ENCODE results near the gene POLR1C. TPM values are rescaled to one million over a fixed set of nuclear protein-coding genes. Genes with fewer than 3 reads are reported as not detected.
A peak's percentile ranks its signal among the peaks of the same experiment; 100 is the strongest.

Gene POLR1C
- total and polyA plus RNA-seq, 4 donors: 29.0 to 50.7 (median 40.5) TPM

DNA sequence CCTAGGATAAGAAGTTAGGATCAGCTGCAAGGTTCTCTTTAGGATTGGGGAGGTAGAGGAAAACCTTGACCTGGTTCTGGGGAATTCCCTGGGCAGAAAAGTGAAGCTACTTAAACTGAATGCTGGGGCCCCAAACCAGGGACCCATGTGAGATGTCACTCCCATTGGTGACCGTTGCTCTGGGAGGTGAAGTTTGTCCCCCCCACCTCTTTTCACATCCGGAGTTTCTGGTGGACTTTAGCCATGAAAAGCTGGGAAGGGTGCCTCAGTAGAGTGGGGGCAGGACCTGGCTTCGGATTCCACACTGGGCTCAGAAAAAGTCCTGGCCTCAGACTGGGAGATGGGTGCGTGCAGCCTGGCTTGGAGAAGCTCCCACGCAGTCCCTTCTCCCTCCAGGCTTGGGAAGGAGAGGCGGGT is 26.4 kb upstream of the POLR1C start:
- H3K9ac ChIP-seq (ENCODE audit: insufficient read depth in 1 of 2, low read length in 2 of 2): no peak overlapping the region
- no peak overlapping the region for H3K4me3 ChIP-seq
- DNase-seq (no peak), ATAC-seq (ENCODE audit: insufficient read depth, low FRiP score) (no peak)
- 89 to 97% methylated on average over 6 of the region's 6 CpGs for WGBS, 2 donors
- H3K27me3 ChIP-seq (ENCODE audit: control insufficient read depth in 3 of 3, insufficient read depth in 3 of 3, low read length in 2 of 3): no peaks in the 10 kb centered on the region
- TF ChIP-seq, protein P1, sequence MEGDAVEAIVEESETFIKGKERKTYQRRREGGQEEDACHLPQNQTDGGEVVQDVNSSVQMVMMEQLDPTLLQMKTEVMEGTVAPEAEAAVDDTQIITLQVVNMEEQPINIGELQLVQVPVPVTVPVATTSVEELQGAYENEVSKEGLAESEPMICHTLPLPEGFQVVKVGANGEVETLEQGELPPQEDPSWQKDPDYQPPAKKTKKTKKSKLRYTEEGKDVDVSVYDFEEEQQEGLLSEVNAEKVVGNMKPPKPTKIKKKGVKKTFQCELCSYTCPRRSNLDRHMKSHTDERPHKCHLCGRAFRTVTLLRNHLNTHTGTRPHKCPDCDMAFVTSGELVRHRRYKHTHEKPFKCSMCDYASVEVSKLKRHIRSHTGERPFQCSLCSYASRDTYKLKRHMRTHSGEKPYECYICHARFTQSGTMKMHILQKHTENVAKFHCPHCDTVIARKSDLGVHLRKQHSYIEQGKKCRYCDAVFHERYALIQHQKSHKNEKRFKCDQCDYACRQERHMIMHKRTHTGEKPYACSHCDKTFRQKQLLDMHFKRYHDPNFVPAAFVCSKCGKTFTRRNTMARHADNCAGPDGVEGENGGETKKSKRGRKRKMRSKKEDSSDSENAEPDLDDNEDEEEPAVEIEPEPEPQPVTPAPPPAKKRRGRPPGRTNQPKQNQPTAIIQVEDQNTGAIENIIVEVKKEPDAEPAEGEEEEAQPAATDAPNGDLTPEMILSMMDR (IDR thresholded peaks at IDR 0.05; ENCODE audit: control extremely low read depth, extremely low read depth): no peak
- H3K36me3 ChIP-seq (ENCODE audit: control insufficient read depth in 4 of 4, insufficient read depth in 4 of 4, low read length in 4 of 4): peaks cover 0 to 6% (median 0%) of the 10 kb centered on the region in 4 donors
- H3K9me3 ChIP-seq (ENCODE audit: control insufficient read depth in 4 of 4, insufficient read depth in 3 of 4, low read length in 3 of 4): no peaks in the 10 kb centered on the region
- no peak overlapping the region for H3K27ac ChIP-seq (ENCODE audit: low read depth in 1 of 2, low read length in 1 of 2)
- peaks cover 5 to 22% (median 12%) of the 10 kb centered on the region in 5 donors for H3K4me1 ChIP-seq (ENCODE audit: control insufficient read depth in 5 of 5, insufficient read depth in 5 of 5, low read length in 5 of 5)

DNA sequence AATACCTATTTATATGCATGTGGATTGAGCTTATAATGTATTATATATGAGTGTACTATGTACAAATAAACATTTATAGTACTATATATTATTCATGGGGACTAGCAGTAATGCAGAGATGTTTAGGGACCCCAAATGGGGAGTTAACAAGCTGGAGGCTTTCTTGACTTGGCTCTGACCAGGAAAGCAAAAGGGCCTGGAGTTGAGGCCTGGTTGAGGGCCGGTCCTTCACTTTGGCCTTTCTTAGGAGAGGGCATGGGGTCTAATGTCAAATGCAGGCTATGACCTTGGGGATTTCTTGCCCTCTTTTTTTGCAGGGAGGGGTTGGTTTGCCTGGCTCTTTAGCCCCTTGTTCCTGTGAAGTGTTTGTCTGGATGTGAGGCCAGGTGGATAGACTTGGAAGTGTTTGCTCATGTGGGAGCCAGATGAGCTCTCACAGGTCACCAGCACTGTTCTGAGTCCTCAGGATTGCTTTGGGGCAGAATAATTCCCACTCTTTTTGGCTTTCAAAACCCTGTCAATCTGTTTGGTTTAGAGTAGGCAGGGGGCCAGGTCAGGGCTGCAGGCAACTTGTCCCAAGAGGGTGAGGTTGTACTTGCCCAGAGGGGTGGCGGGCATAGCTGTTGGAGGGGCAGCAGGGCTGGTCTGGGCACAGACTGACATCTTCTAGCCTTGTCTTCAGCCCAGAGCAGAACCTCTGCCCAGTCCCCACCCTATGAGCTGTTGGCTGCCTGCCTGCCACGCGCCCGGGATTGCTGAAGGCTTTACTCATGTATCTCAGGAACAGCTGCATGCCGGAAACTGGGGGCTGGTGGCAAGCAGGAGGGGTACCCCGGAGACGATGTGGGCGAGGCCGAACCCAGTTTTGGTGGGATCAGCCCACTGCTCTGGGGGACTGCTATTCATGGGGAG is 24.9 kb upstream of the POLR1C start:
- peak; percentile 48 to 67 (median 62) for DNase-seq
- TF ChIP-seq, protein P1 (IDR thresholded peaks at IDR 0.05; ENCODE audit: control extremely low read depth, extremely low read depth): no peak
- H3K9ac ChIP-seq (ENCODE audit: insufficient read depth in 1 of 2, low read length in 2 of 2): peak overlapping the region in 1 of 2 donors; percentile 29
- no peak overlapping the region for H3K4me3 ChIP-seq
- no peaks in the 10 kb centered on the region for H3K27me3 ChIP-seq (ENCODE audit: control insufficient read depth in 3 of 3, insufficient read depth in 3 of 3, low read length in 2 of 3)
- H3K36me3 ChIP-seq (ENCODE audit: control insufficient read depth in 4 of 4, insufficient read depth in 4 of 4, low read length in 4 of 4): peaks cover 0 to 1% (median under 1%) of the 10 kb centered on the region in 4 donors
- H3K4me1 ChIP-seq (ENCODE audit: control insufficient read depth in 5 of 5, insufficient read depth in 5 of 5, low read length in 5 of 5): peaks cover 5 to 31% (median 12%) of the 10 kb centered on the region in 5 donors
- H3K27ac ChIP-seq (ENCODE audit: low read depth in 1 of 2, low read length in 1 of 2): peak overlapping the region; percentile 46 to 81
- 34 to 61% methylated on average over 10 of the region's 10 CpGs for WGBS, 2 donors
- peak; percentile 36 for ATAC-seq (ENCODE audit: insufficient read depth, low FRiP score)
- no peaks in the 10 kb centered on the region for H3K9me3 ChIP-seq (ENCODE audit: control insufficient read depth in 4 of 4, insufficient read depth in 3 of 4, low read length in 3 of 4)

- Histone ChIP-seq H3K27ac (ENCODE audit: low read depth in 1 of 2, low read length in 1 of 2) (peak overlapping the region in 1 of 2 donors; percentile 37), H3K9ac (ENCODE audit: insufficient read depth in 1 of 2, low read length in 2 of 2) (no peak overlapping the region), H3K36me3 (ENCODE audit: control insufficient read depth in 4 of 4, insufficient read depth in 4 of 4, low read length in 4 of 4) (peaks cover 0 to 3% (median 1%) of the 10 kb centered on the region in 4 donors), H3K27me3 (ENCODE audit: control insufficient read depth in 3 of 3, insufficient read depth in 3 of 3, low read length in 2 of 3) (no peaks in the 10 kb centered on the region), H3K4me1 (ENCODE audit: control insufficient read depth in 5 of 5, insufficient read depth in 5 of 5, low read length in 5 of 5) (peaks cover 5 to 31% (median 12%) of the 10 kb centered on the region in 5 donors), H3K4me3 (no peak overlapping the region), H3K9me3 (ENCODE audit: control insufficient read depth in 4 of 4, insufficient read depth in 3 of 4, low read length in 3 of 4) (no peaks in the 10 kb centered on the region)
- no peak for DNase-seq
- 68 to 88% methylated on average over 3 of the region's 3 CpGs for WGBS, 2 donors
- ATAC-seq (ENCODE audit: insufficient read depth, low FRiP score): no peak
- TF ChIP-seq, protein P1 (IDR thresholded peaks at IDR 0.05; ENCODE audit: control extremely low read depth, extremely low read depth): no peak
Observed at GRCh38 chr6:43492673-43493072, 24.2 kb upstream of the POLR1C start.
